Measurements from ENCODE around the gene ZNF2.

Gene ZNF2

GRCh38 chr2:95207111-95207961, 41.7 kb downstream of the ZNF2 start, which contains the start of gene ZNF892:
TSS of gene ZNF892 (plus strand) at chr2:95207521. CDS start at chr2:95207816, 295 bp downstream.
- DNase-seq, result peak; percentile 84 to 86

- no peak for DNase-seq
Observed at GRCh38 chr2:95208106-95208505, 42.5 kb downstream of the ZNF2 start.

GRCh38 chr2:95215018-95215612, 49.5 kb downstream of the ZNF2 start:
- DNase-seq, result no peak

- DNase-seq, result no peak
Observed at GRCh38 chr2:95220449-95220848, 54.8 kb downstream of the ZNF2 start.

- DNase-seq, result no peak
Observed at GRCh38 chr2:95225658-95226057, 60.0 kb downstream of the ZNF2 start.

GRCh38 chr2:95231723-95232122, 66.1 kb downstream of the ZNF2 start:
- DNase-seq, result peak; percentile 40 to 45

GRCh38 chr2:95232232-95232631, 66.6 kb downstream of the ZNF2 start:
- DNase-seq, result no peak
